GM12875 (cell line): Measurements from ENCODE around the gene GNG13.

Experiments used
- H3K4me3 ChIP-seq: one replicate; pipeline ENCODE4 v1.5.1; 2011; ENCODE audit warnings: low read depth, low read length, control low read depth
- TF ChIP-seq, protein P1 (sequence below): IDR thresholded peaks from 2 replicates; pipeline ENCODE4 v1.5.1; 2011; ENCODE audit warnings: low read depth, mild to moderate bottlenecking, control low read depth, inconsistent platforms, low read length, moderate library complexity, borderline replicate concordance; ENCODE audit not compliant: insufficient read depth

Gene GNG13

DNA sequence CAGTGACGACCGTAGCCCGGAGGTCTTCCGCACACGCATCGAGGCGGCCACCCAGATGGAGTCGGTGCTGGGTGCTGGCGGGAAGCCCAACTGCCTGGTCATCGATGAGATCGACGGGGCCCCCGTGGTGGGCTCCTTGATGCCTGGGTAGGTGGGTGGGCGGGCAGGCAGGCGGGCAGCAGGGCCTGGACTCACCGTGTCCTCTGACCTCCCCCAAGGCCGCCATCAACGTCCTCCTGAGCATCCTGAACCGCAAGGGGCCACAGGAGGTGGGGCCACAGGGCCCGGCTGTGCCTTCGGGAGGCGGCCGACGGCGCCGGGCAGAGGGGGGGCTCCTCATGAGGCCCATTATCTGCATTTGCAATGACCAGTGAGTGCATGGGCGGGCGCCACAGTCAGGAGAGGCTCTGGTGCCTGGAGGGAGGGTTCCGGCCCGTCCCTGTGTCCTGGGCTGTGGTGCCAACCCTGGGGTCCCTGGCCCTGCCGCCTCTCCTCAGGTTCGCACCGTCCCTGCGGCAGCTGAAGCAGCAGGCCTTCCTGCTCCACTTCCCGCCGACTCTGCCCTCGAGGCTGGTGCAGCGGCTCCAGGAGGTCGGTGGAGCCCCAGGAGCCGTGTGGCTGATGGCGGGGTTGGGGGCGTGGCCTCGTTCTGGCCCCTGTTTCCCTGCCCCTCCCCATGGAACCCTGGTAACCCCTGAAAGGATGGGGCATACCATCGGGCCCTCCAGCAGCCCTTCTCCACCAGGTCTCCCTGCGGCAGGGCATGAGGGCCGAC, 8.1 kb downstream of the GNG13 start:
- H3K4me3 ChIP-seq = no peak overlapping the region
- TF ChIP-seq, protein P1, sequence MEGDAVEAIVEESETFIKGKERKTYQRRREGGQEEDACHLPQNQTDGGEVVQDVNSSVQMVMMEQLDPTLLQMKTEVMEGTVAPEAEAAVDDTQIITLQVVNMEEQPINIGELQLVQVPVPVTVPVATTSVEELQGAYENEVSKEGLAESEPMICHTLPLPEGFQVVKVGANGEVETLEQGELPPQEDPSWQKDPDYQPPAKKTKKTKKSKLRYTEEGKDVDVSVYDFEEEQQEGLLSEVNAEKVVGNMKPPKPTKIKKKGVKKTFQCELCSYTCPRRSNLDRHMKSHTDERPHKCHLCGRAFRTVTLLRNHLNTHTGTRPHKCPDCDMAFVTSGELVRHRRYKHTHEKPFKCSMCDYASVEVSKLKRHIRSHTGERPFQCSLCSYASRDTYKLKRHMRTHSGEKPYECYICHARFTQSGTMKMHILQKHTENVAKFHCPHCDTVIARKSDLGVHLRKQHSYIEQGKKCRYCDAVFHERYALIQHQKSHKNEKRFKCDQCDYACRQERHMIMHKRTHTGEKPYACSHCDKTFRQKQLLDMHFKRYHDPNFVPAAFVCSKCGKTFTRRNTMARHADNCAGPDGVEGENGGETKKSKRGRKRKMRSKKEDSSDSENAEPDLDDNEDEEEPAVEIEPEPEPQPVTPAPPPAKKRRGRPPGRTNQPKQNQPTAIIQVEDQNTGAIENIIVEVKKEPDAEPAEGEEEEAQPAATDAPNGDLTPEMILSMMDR = no peak

DNA sequence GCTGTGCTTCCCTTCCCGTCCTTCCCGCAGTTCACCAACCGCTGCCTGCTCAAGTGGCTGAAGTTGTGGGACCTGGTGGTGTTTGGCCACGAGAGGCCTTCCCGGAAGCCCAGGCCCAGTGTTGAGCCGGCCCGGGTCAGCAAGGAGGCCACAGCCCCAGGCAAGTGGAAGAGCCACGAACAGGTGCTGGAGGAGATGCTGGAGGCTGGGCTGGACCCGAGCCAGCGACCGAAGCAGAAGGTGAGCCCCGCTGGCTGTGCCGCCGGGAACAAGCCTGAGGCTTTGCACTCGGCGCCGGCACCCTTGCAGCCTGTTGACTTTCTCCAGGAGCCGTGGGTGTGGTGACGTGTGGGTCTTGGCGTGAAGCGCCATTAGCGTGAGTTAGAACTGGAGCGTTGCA, 9.4 kb downstream of the GNG13 start:
- TF ChIP-seq, protein P1 = no peak
- H3K4me3 ChIP-seq = no peak overlapping the region

DNA sequence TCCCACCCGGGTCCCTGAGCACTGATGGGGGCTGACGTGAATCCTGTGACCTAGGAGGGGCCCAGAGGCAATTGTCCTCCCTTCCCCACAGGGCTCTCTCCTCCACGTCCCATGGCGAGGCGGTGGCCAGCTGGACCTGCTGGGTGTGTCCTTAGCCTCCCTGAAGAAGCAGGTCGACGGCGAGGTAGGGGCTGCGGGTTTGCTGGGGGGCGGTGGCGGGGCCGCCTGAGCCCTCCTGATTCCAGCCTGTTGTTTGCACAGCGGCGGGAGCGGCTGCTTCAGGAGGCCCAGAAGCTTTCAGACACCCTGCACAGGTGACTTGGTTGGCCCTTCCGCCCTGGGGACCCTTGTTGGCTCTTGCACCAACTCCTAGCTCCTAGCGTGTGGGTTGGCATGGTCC, 10.4 kb downstream of the GNG13 start:
- H3K4me3 ChIP-seq = no peak overlapping the region
- TF ChIP-seq, protein P1 = no peak

DNA sequence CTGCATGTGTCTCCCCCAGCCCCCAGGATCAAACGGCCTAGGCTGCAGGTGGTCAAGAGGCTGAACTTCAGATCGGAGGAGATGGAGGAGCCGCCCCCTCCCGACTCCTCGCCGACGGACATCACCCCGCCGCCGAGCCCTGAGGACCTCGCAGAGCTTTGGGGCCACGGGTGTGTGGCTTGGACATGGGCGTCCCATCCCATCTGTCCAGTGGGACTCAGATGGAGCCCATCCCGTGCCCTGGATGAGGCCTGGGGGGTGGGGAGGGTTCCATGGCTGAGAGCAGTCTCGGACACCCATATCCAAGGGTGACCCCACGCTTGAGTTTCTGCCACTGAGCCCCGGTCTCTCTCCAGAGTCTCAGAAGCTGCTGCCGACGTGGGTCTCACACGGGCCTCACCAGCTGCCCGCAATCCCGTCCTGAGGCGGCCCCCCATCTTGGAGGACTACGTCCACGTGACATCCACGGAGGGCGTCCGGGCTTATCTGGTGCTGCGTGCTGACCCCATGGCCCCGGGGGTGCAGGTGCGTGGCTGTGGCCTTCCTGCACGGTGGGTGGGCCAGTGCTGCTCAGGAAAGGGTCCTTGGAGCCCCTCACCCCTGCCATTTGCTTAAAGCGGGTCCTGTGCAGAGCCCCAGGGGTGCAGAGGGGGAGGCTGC, 11.2 kb downstream of the GNG13 start:
- peak overlapping the region; percentile 79 for H3K4me3 ChIP-seq
- TF ChIP-seq, protein P1 = no peak

DNA sequence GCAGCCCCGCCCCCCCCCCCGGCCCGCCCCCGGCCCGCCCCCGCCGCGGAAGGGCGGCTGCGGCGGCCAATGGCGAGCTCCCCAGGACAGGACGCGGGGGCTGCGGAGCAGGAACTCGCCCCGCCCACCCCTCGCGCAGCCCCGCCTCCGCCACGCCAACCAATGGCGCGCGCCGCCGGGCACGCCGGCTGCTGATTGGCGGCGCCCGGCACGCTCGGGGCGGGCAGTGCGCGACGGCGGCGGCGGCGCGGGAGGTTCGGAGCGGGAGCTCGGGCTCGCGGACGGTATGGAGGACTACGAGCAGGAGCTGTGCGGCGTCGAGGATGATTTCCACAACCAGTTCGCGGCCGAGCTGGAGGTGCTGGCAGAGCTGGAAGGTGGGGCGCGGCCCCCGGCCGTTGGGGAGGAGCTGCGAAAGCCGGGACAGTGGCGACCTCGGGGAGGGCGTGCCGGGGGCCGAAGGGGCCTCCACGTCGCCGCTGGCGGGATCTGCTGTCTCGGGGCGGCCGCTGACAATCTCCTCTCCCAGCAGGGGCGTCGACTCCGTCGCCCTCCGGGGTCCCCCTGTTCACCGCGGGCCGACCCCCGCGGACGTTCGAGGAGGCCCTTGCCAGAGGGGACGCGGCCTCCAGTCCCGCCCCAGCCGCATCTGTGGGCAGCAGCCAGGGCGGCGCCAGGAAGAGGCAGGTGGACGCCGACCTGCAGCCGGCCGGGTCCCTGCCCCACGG, 12.0 kb downstream of the GNG13 start, which contains the start of gene CHTF18:
Gene CHTF18, plus strand, starts transcription at position 222 of the 728 bp plus-strand sequence. Its CDS starts 65 bp downstream, at position 287.
- TF ChIP-seq, protein P1 = no peak
- H3K4me3 ChIP-seq = peak within 1 kb of the TSS; percentile 95

DNA sequence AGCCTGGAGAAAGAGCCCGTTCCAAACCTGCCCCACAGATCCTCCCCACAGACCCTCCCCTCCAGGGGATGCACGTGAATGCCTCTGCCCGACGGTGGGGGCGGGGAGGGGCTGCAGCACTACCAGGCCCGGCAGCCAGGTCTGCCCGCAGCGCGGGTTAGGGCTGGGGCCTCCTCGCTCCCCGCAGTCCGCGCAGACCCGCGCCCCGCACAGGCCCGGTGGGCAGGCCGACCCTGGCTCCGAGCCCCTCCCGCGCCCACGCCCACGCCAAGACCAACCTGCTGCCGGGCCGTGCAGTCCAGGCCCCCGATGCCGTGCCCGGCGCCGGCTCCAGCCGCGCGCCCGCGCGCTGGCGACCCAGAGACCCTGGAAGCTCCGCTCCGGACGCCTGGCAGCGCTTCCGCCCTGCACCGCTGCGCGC, 12.5 kb downstream of the GNG13 start, which contains the start of gene RPUSD1:
Gene RPUSD1, minus strand, starts transcription at position 404 of the 421 bp plus-strand sequence. CDS start 644 bp downstream, outside the sequence.
- TF ChIP-seq, protein P1 = no peak
- peak within 1 kb of the TSS; percentile 95 for H3K4me3 ChIP-seq
